ENCODE results near the gene CDC27. TPM values are rescaled to one million over a fixed set of nuclear protein-coding genes. Genes with fewer than 3 reads are reported as not detected.
"Not testable (repeated sequence)": the region's sequence is repeated elsewhere in the genome, so short reads cannot be mapped to it uniquely, and the experiment has no call there.

CDC27 gene
- total and polyA plus RNA-seq, 2 donors (not counting 3 experiments of a cell fraction or from before 2014, with no cell fraction given) = 76.1 to 172 TPM

GRCh38 chr17:47106130-47106529 is 83.0 kb downstream of the CDC27 start:
- DNase-seq (ENCODE audit: low read depth, low spot score) (no peak), FAIRE-seq (no peak)
- H4K20me1 ChIP-seq (replicated peaks; ENCODE audit: control insufficient read depth, extremely low read depth, insufficient read depth, low read length) = no peaks in the 10 kb centered on the region
- dilution Hi-C loops (cut with MboI; ENCODE audit: extremely low pct_ligation_motif_present, low sequenced_read_pairs) = no loop called here
- no peak overlapping the region for H3K4me2 ChIP-seq (ENCODE audit: insufficient read depth, low read length)
- H3K4me1 ChIP-seq (ENCODE audit: control insufficient read depth, extremely low read depth, insufficient read depth, low read length) = no peaks in the 10 kb centered on the region
- H3K9me3 ChIP-seq (replicated peaks; ENCODE audit: control insufficient read depth, insufficient read depth, low read length) = no peaks in the 10 kb centered on the region
- no peaks in the 10 kb centered on the region for H3K79me2 ChIP-seq (ENCODE audit: control insufficient read depth, insufficient read depth, low read length)
- ChIA-PET POLR2A (no interaction called here), CTCF (no interaction called here)
- H3K9ac ChIP-seq (replicated peaks; ENCODE audit: extremely low read depth, insufficient read depth, low read length) = no peak overlapping the region
- H3K36me3 ChIP-seq (ENCODE audit: control insufficient read depth in 2 of 2, extremely low read depth in 1 of 2, insufficient read depth in 2 of 2, low read length in 2 of 2) = no peaks in the 10 kb centered on the region
- H3K9me1 ChIP-seq (replicated peaks; ENCODE audit: control insufficient read depth, extremely low read depth, insufficient read depth, low read length) = no peaks in the 10 kb centered on the region
- no peak overlapping the region for H2AFZ ChIP-seq (ENCODE audit: low read depth, low read length)
- no peak for TF ChIP-seq MAX (IDR thresholded peaks at IDR 0.05; ENCODE audit: insufficient read depth, insufficient read length)
- no peak for TF ChIP-seq FOS (IDR thresholded peaks at IDR 0.05; ENCODE audit: borderline replicate concordance, insufficient read depth, low read length)
- no peak for TF ChIP-seq POLR2AphosphoS5 (IDR thresholded peaks at IDR 0.05; ENCODE audit: insufficient read depth, low read depth, low read length)
- TF ChIP-seq POLR2A (IDR thresholded peaks at IDR 0.05; ENCODE audit: low read depth, low read length) = no peak
- TF ChIP-seq EZH2 (IDR thresholded peaks at IDR 0.05; ENCODE audit: borderline replicate concordance, low read depth, low read length, severe bottlenecking) = no peak
- no peak for TF ChIP-seq JUN (IDR thresholded peaks at IDR 0.05; ENCODE audit: borderline replicate concordance, insufficient read depth, insufficient read length, low read depth)
- no peak for TF ChIP-seq MYC (IDR thresholded peaks at IDR 0.05; ENCODE audit: low read depth, low read length)
- no peak for TF ChIP-seq GATA2 (IDR thresholded peaks at IDR 0.05; ENCODE audit: insufficient read depth, insufficient read length, low read depth, low read length)
- TF ChIP-seq, protein P1, sequence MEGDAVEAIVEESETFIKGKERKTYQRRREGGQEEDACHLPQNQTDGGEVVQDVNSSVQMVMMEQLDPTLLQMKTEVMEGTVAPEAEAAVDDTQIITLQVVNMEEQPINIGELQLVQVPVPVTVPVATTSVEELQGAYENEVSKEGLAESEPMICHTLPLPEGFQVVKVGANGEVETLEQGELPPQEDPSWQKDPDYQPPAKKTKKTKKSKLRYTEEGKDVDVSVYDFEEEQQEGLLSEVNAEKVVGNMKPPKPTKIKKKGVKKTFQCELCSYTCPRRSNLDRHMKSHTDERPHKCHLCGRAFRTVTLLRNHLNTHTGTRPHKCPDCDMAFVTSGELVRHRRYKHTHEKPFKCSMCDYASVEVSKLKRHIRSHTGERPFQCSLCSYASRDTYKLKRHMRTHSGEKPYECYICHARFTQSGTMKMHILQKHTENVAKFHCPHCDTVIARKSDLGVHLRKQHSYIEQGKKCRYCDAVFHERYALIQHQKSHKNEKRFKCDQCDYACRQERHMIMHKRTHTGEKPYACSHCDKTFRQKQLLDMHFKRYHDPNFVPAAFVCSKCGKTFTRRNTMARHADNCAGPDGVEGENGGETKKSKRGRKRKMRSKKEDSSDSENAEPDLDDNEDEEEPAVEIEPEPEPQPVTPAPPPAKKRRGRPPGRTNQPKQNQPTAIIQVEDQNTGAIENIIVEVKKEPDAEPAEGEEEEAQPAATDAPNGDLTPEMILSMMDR (IDR thresholded peaks at IDR 0.05; ENCODE audit: extremely low read depth in 1 of 2, insufficient read depth in 1 of 2, low read depth in 1 of 2, low read length in 2 of 2) = no peak
- intact Hi-C loops (cut with micrococcal nuclease) = no loop called here
- no peak overlapping the region for H3K27ac ChIP-seq (ENCODE audit: insufficient read depth, low read depth, low read length)
- BruUV-seq (replicated peaks) = no TSS peak
- H3K27me3 ChIP-seq (ENCODE audit: control insufficient read depth in 2 of 2, insufficient read depth in 2 of 2, low read length in 2 of 2) = no peaks in the 10 kb centered on the region
- no peak overlapping the region for H3K4me3 ChIP-seq (replicated peaks in 1 of 3; ENCODE audit: insufficient read depth in 1 of 3, low read depth in 1 of 3, low read length in 3 of 3)

DNA sequence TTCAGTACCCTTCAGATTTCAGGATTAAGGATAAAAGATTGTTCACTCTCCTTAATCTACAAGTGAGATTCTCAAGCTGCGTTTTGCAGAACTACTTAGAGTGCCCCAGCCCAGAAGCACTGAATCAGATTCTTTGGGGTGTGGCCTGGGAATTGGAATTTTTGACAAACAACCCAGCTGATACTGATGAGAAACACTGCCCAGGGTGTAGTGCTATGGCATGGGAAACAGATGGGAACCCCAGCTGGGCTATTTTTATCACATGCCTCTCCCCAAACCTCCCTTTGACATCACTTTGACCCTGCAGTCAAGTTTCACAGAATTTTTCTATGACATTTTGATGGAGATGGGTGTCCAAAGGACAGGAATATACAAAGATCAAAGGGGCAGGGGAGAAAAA is 83.8 kb downstream of the CDC27 start:
- H3K36me3 ChIP-seq (ENCODE audit: control insufficient read depth in 2 of 2, extremely low read depth in 1 of 2, insufficient read depth in 2 of 2, low read length in 2 of 2); H2AFZ ChIP-seq (ENCODE audit: low read depth, low read length); POLR2A ChIA-PET; H3K4me3 ChIP-seq (replicated peaks in 1 of 3; ENCODE audit: insufficient read depth in 1 of 3, low read depth in 1 of 3, low read length in 3 of 3); H3K9me1 ChIP-seq (replicated peaks; ENCODE audit: control insufficient read depth, extremely low read depth, insufficient read depth, low read length); H3K4me1 ChIP-seq (ENCODE audit: control insufficient read depth, extremely low read depth, insufficient read depth, low read length); dilution Hi-C loops (cut with MboI; ENCODE audit: extremely low pct_ligation_motif_present, low sequenced_read_pairs); H3K9ac ChIP-seq (replicated peaks; ENCODE audit: extremely low read depth, insufficient read depth, low read length); H3K27me3 ChIP-seq (ENCODE audit: control insufficient read depth in 2 of 2, insufficient read depth in 2 of 2, low read length in 2 of 2); BruUV-seq (replicated peaks); H3K27ac ChIP-seq (ENCODE audit: insufficient read depth, low read depth, low read length); H3K4me2 ChIP-seq (ENCODE audit: insufficient read depth, low read length); intact Hi-C loops (cut with micrococcal nuclease); H3K79me2 ChIP-seq (ENCODE audit: control insufficient read depth, insufficient read depth, low read length); DNase-seq (ENCODE audit: low read depth, low spot score); CTCF ChIA-PET; H3K9me3 ChIP-seq (replicated peaks; ENCODE audit: control insufficient read depth, insufficient read depth, low read length); H4K20me1 ChIP-seq (replicated peaks; ENCODE audit: control insufficient read depth, extremely low read depth, insufficient read depth, low read length); FAIRE-seq: not testable (repeated sequence)
